Osteoblast (primary cell): ENCODE measurements around the gene PCCA. TPM values are rescaled to one million over a fixed set of nuclear protein-coding genes. Genes with fewer than 3 reads are reported as not detected.

Experiments
- DNase-seq: peaks from one replicate; pipeline ENCODE4 v3.0.0; 2011; ENCODE audit warnings: low spot score, mixed read lengths; ENCODE audit not compliant: insufficient read length; ENCODE audit errors: missing footprints
- H2AFZ ChIP-seq: 2 replicates; pipeline ENCODE4 v1.6.0; 2011; ENCODE audit warnings: mild to moderate bottlenecking, low read length
- H3K27ac ChIP-seq: 2 replicates; pipeline ENCODE4 v1.5.1; 2011; ENCODE audit warnings: mild to moderate bottlenecking, low read depth, low read length, moderate library complexity
- H3K27me3 ChIP-seq: 2 replicates; pipeline ENCODE4 v1.6.0; 2012; ENCODE audit warnings: mild to moderate bottlenecking, control low read depth, inconsistent platforms, low read length, moderate library complexity; ENCODE audit not compliant: insufficient read depth
- H3K36me3 ChIP-seq: 2 replicates; pipeline ENCODE4 v1.5.1; 2011; ENCODE audit warnings: mild to moderate bottlenecking, low read length, control low read depth, moderate library complexity; ENCODE audit not compliant: insufficient read depth
- H3K4me1 ChIP-seq: 2 replicates; pipeline ENCODE4 v1.5.1; 2011; ENCODE audit warnings: mild to moderate bottlenecking, low read length, control low read depth, moderate library complexity; ENCODE audit not compliant: insufficient read depth
- H3K4me2 ChIP-seq: 2 replicates; pipeline ENCODE4 v1.6.0; 2011; ENCODE audit warnings: mild to moderate bottlenecking, low read length; ENCODE audit not compliant: insufficient read depth
- H3K4me3 ChIP-seq: fragments of 200-600 bp; sonication (generic); 3 replicates; pipeline ENCODE4 v1.5.1; 2012; ENCODE audit warnings: mild to moderate bottlenecking, low read length, inconsistent platforms; ENCODE audit not compliant: insufficient read depth
- H3K79me2 ChIP-seq: 2 replicates; pipeline ENCODE4 v1.6.0; 2012; ENCODE audit warnings: mild to moderate bottlenecking, low read length, control low read depth, inconsistent platforms; ENCODE audit not compliant: insufficient read depth
- H3K9me3 ChIP-seq: 2 replicates; pipeline ENCODE4 v1.5.1; 2011; ENCODE audit warnings: low read depth, low read length, control low read depth
- H4K20me1 ChIP-seq: 2 replicates; pipeline ENCODE4 v1.6.0; 2012; ENCODE audit warnings: mild to moderate bottlenecking, low read length, control low read depth; ENCODE audit not compliant: insufficient read depth
- total RNA-seq: library from RNA; depleted of rRNA; stranded (reverse); fragments of >200 nt; gene quantifications from 2 replicates; pipeline ENCODE4 v1.2.3, GENCODE V29; 2012
- TF ChIP-seq, protein P1 (sequence below): IDR thresholded peaks from 2 replicates; pipeline ENCODE4 v1.5.1; 2011; ENCODE audit warnings: mild to moderate bottlenecking, low read depth, low read length, moderate library complexity; ENCODE audit errors: extremely low read depth

The PCCA gene
- total RNA-seq, 1 donor = 40.5 TPM

DNA sequence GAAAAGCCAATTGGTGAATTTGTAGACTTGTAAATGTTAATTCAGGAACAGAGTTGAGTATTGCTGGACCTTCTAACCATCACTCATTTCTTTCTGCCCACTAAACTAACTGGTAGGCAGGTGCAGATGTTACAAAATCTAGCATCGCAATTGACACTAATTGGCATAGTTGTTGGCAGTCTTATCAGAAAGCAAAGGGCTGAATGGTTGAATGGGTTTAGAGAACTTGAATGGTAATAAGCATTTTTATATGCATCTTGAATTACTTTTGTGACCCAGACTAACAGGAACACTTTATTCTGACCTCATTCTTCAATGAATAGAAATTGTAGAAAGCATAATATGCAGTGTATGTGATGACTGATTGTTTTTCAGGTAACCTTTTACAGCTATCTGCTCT lies 310.6 kb downstream of the PCCA start:
- TF ChIP-seq, protein P1, sequence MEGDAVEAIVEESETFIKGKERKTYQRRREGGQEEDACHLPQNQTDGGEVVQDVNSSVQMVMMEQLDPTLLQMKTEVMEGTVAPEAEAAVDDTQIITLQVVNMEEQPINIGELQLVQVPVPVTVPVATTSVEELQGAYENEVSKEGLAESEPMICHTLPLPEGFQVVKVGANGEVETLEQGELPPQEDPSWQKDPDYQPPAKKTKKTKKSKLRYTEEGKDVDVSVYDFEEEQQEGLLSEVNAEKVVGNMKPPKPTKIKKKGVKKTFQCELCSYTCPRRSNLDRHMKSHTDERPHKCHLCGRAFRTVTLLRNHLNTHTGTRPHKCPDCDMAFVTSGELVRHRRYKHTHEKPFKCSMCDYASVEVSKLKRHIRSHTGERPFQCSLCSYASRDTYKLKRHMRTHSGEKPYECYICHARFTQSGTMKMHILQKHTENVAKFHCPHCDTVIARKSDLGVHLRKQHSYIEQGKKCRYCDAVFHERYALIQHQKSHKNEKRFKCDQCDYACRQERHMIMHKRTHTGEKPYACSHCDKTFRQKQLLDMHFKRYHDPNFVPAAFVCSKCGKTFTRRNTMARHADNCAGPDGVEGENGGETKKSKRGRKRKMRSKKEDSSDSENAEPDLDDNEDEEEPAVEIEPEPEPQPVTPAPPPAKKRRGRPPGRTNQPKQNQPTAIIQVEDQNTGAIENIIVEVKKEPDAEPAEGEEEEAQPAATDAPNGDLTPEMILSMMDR = no peak
- Histone ChIP-seq H3K79me2 (no peaks in the 10 kb centered on the region), H3K36me3 (no peaks in the 10 kb centered on the region), H3K4me3 (no peak overlapping the region), H3K9me3 (no peaks in the 10 kb centered on the region), H4K20me1 (no peaks in the 10 kb centered on the region), H3K4me2 (no peak overlapping the region), H3K27me3 (no peaks in the 10 kb centered on the region), H3K4me1 (peaks cover 9% of the 10 kb centered on the region), H2AFZ (no peak overlapping the region), H3K27ac (no peak overlapping the region)
- no peak for DNase-seq

DNA sequence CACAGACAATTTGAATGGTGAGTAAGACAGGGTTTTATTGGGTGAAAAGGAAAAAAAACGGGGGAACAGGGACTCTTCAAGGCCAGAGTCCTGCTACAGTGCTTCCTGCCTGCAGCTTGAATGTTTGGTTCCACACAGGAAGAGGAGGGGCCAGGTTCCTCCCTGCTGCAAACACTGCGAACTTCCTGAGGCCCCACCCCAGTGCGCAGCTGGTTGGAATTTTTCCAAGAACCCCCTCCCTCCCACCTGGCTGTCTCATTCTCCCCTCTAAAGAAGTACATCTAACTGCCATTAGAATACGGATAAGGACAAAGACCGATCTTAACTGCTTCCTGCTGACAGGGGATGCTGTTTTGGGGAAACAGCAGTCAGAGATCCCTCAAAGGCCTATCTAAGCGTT lies 314.8 kb downstream of the PCCA start:
- H3K9me3 ChIP-seq = peaks cover under 1% of the 10 kb centered on the region
- DNase-seq = no peak
- no peaks in the 10 kb centered on the region for H3K36me3 ChIP-seq
- no peaks in the 10 kb centered on the region for H3K27me3 ChIP-seq
- no peaks in the 10 kb centered on the region for H4K20me1 ChIP-seq
- no peaks in the 10 kb centered on the region for H3K79me2 ChIP-seq
- H3K4me3 ChIP-seq = no peak overlapping the region
- no peak overlapping the region for H3K4me2 ChIP-seq
- TF ChIP-seq, protein P1 = no peak
- no peak overlapping the region for H3K27ac ChIP-seq
- no peaks in the 10 kb centered on the region for H3K4me1 ChIP-seq
- H2AFZ ChIP-seq = no peak overlapping the region

DNA sequence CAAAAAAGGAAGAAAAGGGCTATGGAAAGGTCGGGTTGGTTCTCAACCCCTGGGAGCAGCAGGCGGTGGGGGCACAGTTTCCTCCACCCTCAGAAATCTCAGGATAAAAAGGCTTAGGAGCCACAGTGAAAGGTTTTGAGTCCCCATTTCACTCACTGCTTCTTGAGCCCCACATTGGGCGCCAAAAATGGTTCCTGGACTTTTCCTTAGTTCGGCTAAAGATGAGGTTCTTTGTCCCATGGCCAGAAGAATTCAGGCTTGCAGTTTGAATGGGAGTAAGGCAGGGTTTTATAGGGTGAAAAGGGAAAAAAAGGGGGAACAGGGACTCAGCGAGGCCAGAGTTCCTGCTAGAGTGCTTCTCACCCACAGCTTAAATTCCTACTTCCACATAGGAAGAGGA lies 320.2 kb downstream of the PCCA start:
- H3K9me3 ChIP-seq = peaks cover 13% of the 10 kb centered on the region
- no peaks in the 10 kb centered on the region for H3K79me2 ChIP-seq
- no peaks in the 10 kb centered on the region for H3K4me1 ChIP-seq

DNA sequence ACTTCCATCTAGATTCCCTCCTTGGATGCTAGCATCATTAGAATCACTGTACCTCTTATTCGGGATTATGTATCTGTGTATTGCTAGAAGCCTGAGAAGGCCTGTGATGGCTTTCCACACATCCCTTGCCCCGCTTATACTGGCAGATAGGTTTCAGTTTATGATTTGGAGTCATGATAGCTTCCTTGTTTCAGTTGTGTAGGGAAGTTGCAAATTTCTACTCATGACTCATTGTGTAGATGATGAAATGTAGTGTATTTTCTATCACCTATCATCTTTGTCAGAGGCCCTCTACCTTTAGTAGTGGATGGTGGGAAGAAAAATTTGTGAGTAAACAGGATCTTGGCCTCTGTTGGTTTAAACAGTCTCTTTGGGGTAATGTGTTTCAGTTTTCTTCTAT lies 334.5 kb downstream of the PCCA start:
- Histone ChIP-seq H3K27me3 (no peaks in the 10 kb centered on the region), H3K79me2 (no peaks in the 10 kb centered on the region), H3K4me1 (peaks cover 3% of the 10 kb centered on the region), H4K20me1 (no peaks in the 10 kb centered on the region), H2AFZ (no peak overlapping the region), H3K27ac (no peak overlapping the region), H3K36me3 (peaks cover 4% of the 10 kb centered on the region), H3K4me2 (no peak overlapping the region), H3K4me3 (no peak overlapping the region), H3K9me3 (no peaks in the 10 kb centered on the region)
- no peak for DNase-seq
- TF ChIP-seq, protein P1 = no peak

More for the DNA sequence above, 320.2 kb downstream of the PCCA start:
- Histone ChIP-seq H3K4me2 (no peak overlapping the region), H3K36me3 (no peaks in the 10 kb centered on the region), H3K27ac (no peak overlapping the region), H4K20me1 (no peaks in the 10 kb centered on the region), H3K4me3 (no peak overlapping the region), H3K27me3 (no peaks in the 10 kb centered on the region), H2AFZ (no peak overlapping the region)
- TF ChIP-seq, protein P1 = no peak
- no peak for DNase-seq
